ENCODE results near the gene UBAP2.

Gene UBAP2

GRCh38 chr9:34048727-34049629 is at the start of gene UBAP2:
UBAP2 (minus strand) TSS chr9:34048887; CDS start chr9:34017148, 31,739 bp downstream.
- DNase-seq (ENCODE audit: low spot score): peak; percentile 94

DNA sequence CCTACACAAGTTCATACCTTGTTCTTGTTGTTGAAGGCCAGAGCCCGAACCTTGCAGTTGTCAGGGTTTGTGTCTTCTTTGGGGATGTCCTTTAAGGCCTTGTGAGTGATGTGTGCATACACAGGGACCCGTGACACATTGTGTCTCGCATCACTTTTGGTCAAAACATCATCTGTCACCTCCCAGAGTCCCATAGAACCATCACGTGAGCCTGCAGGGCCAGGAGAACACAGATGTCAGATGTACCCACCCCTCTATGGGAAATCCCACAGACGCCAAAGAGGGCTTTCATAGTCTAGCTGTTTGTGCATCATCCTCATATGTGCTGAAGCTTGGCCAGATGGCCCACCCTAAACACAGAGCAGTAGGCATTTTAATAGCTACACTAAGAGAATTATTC is 49.6 kb upstream of the UBAP2 start:
- peak; percentile 78 for DNase-seq (ENCODE audit: low spot score)

GRCh38 chr9:34097865-34098264 is 49.2 kb upstream of the UBAP2 start:
- DNase-seq (ENCODE audit: low spot score): no peak

GRCh38 chr9:34096751-34097150 is 48.1 kb upstream of the UBAP2 start:
- no peak for DNase-seq (ENCODE audit: low spot score)

GRCh38 chr9:34093578-34093977 is 44.9 kb upstream of the UBAP2 start:
- DNase-seq (ENCODE audit: low spot score): no peak

DNA sequence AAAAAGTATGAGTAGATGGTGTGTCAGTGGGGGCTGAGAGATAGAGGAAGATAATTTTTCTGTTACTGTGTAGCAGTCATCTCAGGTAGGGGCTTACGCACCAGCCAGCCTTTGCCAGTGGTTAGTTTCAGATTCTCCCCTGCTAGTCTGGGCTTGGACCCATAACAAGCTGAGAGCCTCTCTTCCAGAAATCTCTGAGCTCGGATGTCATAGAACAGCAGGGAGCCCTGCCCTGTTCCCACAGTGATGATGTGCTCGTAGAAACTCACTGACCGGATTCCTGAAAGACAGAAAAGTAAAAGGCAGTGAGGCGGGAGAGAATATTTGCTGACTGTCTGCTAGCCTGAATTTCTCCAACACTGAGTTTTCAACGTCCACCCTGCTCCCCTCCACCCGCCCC is 40.6 kb upstream of the UBAP2 start:
- DNase-seq (ENCODE audit: low spot score): no peak

- no peak for DNase-seq (ENCODE audit: low spot score)
These were observed 38.7 kb upstream of the UBAP2 start for GRCh38 chr9:34087370-34087769.

GRCh38 chr9:34086864-34087263 is 38.2 kb upstream of the UBAP2 start:
- DNase-seq (ENCODE audit: low spot score): no peak

DNA sequence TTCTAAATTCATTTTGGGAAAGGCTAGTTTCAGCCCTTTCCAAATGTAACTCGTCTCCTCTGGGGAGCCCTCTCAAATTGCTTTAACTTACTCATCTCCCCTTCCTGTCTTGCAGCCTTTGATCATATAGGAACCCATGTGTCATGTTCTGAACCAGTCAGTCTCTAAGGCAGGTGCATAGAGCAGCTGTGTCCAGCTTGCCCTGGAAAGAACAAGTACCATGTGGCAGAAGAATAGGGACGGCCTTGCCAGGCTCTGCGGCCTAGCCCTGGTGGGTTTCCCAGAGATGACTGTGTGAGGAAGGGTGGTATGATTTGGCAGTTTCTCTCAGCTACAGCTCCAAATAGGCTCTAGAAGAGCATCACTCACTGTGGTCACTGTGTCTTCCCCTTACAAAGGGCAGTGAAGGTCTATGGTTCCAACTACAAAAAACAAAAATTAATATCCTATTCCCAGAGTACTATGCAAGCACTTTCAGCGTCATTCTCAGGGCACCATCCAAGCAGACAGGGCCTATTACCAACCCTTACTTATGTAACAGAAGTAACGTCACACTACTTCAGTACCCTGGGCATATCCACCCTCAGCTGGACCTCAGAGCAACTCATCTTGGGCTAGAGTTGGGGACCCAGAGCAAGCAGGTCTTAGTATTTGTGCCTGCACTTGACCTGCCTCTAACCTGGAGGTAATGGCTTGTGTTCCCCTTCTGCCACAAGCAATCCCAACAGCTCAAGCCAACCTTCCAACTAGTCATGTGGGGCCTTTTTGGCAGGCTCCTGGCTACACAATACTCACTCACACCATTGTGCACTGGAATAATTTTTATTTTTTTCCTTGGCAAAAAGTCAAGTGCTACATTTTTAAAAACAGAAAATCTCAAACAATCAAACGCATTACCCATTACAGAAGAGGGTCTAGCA is 37.2 kb upstream of the UBAP2 start:
- DNase-seq (ENCODE audit: low spot score): no peak

DNA sequence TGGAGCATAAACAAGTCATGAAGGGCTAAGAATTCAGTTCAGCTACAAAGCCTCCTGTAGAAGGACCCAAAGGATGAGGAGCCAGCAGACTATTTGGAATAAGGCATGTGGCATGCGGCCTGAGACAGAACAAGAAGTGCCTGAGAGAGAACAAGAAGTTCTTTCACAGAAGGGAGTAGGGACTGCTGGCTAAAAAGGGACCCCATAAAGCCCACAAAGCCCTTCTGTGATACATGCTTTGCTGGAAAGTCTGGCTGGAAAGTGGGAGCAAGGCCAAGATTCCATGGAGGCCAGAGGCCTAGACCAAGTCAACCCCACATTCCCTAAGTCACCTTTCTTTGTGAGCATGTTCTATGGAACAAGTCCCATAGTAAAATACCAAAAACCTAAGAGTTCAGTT is 35.9 kb upstream of the UBAP2 start:
- no peak for DNase-seq (ENCODE audit: low spot score)

- no peak for DNase-seq (ENCODE audit: low spot score)
These were observed 30.5 kb upstream of the UBAP2 start for GRCh38 chr9:34079181-34079580.

DNA sequence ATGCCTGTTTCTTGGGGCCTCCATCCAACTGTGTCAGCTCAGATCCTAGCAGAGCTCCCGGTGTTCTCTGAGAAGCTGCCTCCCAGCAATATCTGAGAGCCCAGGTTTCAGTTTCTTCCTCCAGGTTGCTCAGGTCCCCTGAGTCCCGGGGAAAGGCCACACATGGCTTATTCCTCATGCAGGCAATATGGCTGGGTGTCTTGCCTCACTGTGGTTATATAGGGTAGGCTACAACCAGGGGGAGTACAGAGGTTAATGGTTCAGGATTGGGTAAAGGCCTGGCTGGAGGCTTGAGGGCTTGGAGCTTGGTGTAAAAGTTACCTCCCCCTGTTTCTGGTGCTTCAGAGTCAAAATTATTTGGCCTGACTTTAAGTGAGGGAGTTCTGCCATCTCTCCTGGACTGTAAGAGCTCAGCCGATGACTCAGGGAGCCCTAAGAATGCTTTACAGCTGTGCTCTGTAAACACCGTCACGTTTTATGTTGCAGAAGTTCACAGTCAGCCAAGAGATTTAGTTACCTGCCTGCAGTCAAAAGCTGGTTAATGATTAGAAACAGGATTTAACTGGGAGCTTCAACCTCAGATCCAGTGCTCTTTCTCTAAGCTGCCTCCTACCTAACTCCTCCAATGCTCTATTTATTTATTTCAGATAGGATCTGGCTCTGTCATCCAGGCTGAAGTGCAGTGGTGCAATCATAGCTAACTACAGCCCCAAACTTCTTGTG is 24.3 kb upstream of the UBAP2 start:
- no peak for DNase-seq (ENCODE audit: low spot score)

- DNase-seq (ENCODE audit: low spot score): no peak
These were observed 23.7 kb upstream of the UBAP2 start for GRCh38 chr9:34072410-34072809.

DNA sequence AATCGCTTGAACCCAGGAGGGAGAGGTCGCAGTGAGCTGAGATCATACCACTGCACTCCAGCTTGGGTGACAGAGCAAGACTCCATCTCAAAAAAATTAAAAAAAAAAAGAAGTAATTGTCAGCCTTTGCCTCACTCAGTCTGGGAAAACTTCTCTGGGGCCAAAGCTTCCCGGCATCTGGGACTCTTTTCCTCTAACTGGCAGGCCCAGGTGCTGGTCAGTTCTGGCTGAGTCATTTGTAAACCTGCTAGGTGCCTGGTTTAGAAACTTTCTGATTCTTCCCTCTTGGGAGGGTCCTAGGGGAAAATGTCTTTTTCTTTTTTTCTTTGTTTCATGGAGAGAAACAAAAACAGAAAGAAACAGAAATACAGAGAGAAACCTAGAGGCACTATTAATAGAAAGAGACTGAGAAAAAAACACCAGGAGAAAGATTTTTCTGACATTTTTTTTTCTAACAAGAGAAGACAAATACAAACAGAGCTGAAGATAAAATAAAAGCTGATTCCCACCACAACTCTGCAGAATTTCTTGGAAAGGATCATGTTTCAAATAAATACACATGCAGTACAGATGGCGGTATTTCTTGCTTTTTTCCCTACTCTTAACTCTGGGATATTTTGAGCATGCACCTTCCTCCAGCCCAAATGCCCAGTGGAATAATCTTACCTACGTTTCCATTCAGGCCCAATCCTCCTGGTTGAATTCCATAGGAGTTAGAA is 22.1 kb upstream of the UBAP2 start:
- DNase-seq (ENCODE audit: low spot score): no peak

DNA sequence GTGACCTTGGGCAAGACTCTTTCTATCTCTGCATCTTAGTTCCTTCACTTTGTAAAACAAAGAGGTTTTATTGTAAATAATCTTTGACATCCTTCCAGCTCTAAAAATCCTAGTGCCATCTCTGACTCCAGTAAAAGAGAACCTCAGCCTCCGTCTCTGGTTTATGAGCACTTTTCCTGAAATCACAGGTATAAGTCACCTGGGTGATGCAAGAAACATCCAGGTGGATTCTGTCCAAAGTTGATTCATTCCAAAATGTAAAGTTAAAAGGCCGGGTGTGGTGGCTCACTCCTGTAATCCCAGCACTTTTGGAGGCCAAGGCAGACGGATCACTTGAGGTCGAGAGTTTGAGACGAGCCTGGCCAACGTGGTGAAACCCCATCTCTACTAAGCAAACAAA is 21.1 kb upstream of the UBAP2 start:
- DNase-seq (ENCODE audit: low spot score): no peak

DNA sequence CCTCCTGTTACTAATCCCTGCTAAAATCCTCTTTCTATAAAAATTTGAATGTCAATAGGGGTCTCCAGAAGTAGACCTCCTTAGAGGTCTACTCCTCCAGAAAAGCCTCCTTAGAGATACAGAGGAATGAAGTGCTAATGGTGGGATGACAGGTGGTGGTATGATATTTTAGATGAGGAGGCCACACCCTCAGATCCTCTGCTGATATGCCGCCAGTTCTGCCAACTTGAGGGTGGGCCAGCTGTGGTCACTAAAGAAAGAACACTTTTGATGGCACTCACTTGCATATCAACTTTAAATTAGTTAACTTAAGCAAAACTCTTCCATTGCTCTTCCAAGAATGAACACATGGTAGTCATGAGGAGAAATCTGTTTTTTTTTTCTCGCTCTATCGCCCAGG is 16.9 kb upstream of the UBAP2 start:
- no peak for DNase-seq (ENCODE audit: low spot score)

GRCh38 chr9:34059954-34060353 is 11.3 kb upstream of the UBAP2 start:
- no peak for DNase-seq (ENCODE audit: low spot score)

DNA sequence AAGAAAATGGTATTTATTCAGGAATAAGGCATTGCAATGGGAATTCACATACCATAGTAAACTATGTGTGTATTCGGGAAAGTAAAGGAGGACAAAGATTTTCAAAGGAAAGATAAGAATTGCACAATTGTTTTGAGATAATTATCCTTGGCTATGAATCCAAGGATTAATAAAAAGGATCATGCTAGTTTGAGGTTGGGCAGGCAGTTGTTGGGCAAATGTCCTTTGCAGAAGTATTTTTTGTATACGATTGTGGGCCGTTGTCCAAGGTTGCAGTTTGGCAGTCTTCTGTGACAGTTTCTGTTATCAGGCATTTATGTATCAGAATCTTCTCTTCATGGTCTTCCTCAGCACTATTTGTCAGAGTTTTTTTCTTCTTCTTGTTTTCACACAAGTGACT is 10.6 kb upstream of the UBAP2 start:
- no peak for DNase-seq (ENCODE audit: low spot score)

GRCh38 chr9:34049630-34050384 is 1.1 kb upstream of the UBAP2 start:
- no peak for DNase-seq (ENCODE audit: low spot score)

GRCh38 chr9:34047864-34048726 is 592 bp downstream of the UBAP2 start:
- peak; percentile 62 for DNase-seq (ENCODE audit: low spot score)
